Choroid plexus epithelial cell (primary cell): Measurements from ENCODE around the gene PCGF3.

ENCODE experiments used
- DNase-seq: peaks from one replicate; pipeline ENCODE4 v3.0.0-alpha.2; 2010; ENCODE audit warnings: low read depth
- H3K4me3 ChIP-seq: 2 replicates; pipeline ENCODE4 v1.5.1; 2011; ENCODE audit warnings: low read depth, mild to moderate bottlenecking, control low read depth, low read length, moderate library complexity
- CTCF ChIP-seq: conservative IDR thresholded peaks from 2 replicates; pipeline ENCODE4 v1.5.1; 2011; ENCODE audit warnings: low read depth, mild to moderate bottlenecking, control low read depth, inconsistent platforms, low read length, moderate library complexity

PCGF3 gene

GRCh38 chr4:766559-767283, 61.1 kb downstream of the PCGF3 start:
- H3K4me3 ChIP-seq = no peak overlapping the region
- no peak for TF ChIP-seq CTCF
- DNase-seq = no peak

- no peak for DNase-seq
- no peak for TF ChIP-seq CTCF
- no peak overlapping the region for H3K4me3 ChIP-seq
These were observed 62.4 kb downstream of the PCGF3 start for GRCh38 chr4:768076-768475.

DNA sequence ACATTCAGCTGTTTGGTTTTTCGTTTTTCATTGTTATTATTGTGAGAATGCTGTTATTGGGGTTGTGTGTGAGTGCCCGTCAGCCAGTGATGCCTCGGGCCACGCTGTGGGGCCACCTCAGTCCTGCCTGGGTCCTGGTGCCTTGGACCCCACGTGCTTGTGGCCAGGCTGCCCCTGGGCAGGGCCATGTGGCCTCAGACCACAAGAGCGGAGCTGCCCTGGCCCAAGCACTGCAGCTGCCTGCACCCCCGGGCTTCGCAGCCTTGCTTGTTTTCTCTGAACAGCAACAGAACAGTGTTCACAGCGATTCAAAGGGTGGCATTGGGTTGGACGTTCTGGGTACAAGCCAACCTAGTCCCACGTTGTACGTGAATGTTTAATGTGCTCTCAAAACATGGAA, 63.4 kb downstream of the PCGF3 start:
- DNase-seq = no peak
- no peak for TF ChIP-seq CTCF
- no peak overlapping the region for H3K4me3 ChIP-seq

DNA sequence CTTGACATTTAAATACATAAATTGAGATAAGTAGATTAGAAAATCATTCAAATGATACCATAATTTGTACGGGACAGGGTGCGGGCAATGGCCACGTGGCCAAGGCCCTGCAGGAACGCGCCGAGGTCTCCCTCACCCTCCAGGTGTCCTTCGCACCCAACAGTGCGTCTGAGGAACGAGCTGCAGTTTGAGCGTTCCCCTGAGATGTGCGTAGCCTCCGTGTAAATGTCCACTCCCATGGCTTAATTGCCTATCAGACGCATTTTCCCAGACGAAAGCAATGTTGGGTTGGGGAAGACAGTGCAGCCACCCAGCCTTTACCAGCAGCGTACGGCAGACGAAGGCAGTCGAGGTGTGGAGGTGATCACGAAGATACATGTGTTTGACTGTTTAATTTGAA, 63.9 kb downstream of the PCGF3 start:
- no peak for TF ChIP-seq CTCF
- DNase-seq = no peak
- no peak overlapping the region for H3K4me3 ChIP-seq

DNA sequence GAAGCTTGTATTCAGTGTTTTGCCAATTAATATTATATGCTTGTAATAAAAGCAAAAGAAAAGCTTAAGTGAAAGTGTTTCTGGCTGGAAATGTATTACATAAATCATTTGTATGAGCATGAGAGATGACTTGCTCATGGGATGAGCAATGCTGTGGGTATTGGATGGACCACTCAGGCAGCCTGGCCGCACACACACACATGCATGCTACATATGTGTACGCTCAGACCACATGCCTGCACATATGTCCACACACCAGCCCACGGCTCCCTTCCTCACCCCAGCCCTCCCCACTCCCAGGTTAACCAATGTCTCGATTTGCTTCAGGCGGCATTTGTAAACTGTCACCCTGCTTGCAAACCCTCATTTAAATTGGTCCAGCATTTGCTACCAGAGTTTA, 64.4 kb downstream of the PCGF3 start:
- no peak overlapping the region for H3K4me3 ChIP-seq
- no peak for TF ChIP-seq CTCF
- DNase-seq = no peak

- DNase-seq = no peak
- H3K4me3 ChIP-seq = no peak overlapping the region
- TF ChIP-seq CTCF = no peak
These were observed 65.8 kb downstream of the PCGF3 start for GRCh38 chr4:771464-771863.

- H3K4me3 ChIP-seq = no peak overlapping the region
- DNase-seq = no peak
These were observed 66.5 kb downstream of the PCGF3 start for GRCh38 chr4:772118-772517.

More at GRCh38 chr4:772118-772517, 66.5 kb downstream of the PCGF3 start:
- no peak for TF ChIP-seq CTCF
